ENCODE measurements around the gene CETP. TPM values are rescaled to one million over a fixed set of nuclear protein-coding genes. Genes with fewer than 3 reads are reported as not detected.

CETP gene
- total and polyA plus RNA-seq, 2 of the 13 experiments (the other 11 are each of a cell fraction or from before 2014, with no cell fraction given): 0.31 to 9.8 TPM

DNA sequence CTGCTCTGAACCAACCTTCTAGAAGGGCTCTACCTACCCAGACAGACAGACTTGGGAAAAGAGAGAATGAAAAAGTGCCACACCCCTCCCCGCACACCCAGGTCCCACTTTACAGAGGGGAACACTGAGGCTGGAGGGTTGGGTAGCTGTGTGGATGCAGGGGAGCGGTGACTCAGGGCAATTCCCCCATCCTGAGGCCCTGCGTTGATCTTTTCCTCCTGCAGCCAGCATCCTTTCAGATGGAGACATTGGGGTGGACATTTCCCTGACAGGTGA is 10.0 kb downstream of the CETP start (continued):
- TF ChIP-seq MEIS1 (CRISPR knock-in tag; IDR thresholded peaks at IDR 0.05; ENCODE audit: borderline replicate concordance) (no peak), ZNF563 (CRISPR knock-in tag; IDR thresholded peaks at IDR 0.05) (no peak), ZNF441 (CRISPR knock-in tag; IDR thresholded peaks at IDR 0.05; ENCODE audit: borderline replicate concordance) (no peak), ZNF446 (CRISPR knock-in tag; IDR thresholded peaks at IDR 0.05) (no peak), EP300 (IDR thresholded peaks at IDR 0.05; ENCODE audit: low read depth in 2 of 2, low read length in 2 of 2) (no peak), EP300 (CRISPR knock-in tag; IDR thresholded peaks at IDR 0.05; ENCODE audit: borderline replicate concordance) (no peak), ZNF577 (CRISPR knock-in tag; IDR thresholded peaks at IDR 0.05; ENCODE audit: borderline replicate concordance, low read depth) (no peak), RFXANK (CRISPR knock-in tag; IDR thresholded peaks at IDR 0.05) (no peak), JUN (CRISPR knock-in tag; IDR thresholded peaks at IDR 0.05) (no peak), CAMTA2 (CRISPR knock-in tag; IDR thresholded peaks at IDR 0.05; ENCODE audit: borderline replicate concordance) (no peak), KMT2B (CRISPR knock-in tag; IDR thresholded peaks at IDR 0.05) (no peak), ZFP36L2 (CRISPR knock-in tag; IDR thresholded peaks at IDR 0.05) (no peak), ZNF629 (CRISPR knock-in tag; conservative IDR thresholded peaks at IDR 0.05) (peak; percentile 85)
- TF ChIP-seq, protein P1, sequence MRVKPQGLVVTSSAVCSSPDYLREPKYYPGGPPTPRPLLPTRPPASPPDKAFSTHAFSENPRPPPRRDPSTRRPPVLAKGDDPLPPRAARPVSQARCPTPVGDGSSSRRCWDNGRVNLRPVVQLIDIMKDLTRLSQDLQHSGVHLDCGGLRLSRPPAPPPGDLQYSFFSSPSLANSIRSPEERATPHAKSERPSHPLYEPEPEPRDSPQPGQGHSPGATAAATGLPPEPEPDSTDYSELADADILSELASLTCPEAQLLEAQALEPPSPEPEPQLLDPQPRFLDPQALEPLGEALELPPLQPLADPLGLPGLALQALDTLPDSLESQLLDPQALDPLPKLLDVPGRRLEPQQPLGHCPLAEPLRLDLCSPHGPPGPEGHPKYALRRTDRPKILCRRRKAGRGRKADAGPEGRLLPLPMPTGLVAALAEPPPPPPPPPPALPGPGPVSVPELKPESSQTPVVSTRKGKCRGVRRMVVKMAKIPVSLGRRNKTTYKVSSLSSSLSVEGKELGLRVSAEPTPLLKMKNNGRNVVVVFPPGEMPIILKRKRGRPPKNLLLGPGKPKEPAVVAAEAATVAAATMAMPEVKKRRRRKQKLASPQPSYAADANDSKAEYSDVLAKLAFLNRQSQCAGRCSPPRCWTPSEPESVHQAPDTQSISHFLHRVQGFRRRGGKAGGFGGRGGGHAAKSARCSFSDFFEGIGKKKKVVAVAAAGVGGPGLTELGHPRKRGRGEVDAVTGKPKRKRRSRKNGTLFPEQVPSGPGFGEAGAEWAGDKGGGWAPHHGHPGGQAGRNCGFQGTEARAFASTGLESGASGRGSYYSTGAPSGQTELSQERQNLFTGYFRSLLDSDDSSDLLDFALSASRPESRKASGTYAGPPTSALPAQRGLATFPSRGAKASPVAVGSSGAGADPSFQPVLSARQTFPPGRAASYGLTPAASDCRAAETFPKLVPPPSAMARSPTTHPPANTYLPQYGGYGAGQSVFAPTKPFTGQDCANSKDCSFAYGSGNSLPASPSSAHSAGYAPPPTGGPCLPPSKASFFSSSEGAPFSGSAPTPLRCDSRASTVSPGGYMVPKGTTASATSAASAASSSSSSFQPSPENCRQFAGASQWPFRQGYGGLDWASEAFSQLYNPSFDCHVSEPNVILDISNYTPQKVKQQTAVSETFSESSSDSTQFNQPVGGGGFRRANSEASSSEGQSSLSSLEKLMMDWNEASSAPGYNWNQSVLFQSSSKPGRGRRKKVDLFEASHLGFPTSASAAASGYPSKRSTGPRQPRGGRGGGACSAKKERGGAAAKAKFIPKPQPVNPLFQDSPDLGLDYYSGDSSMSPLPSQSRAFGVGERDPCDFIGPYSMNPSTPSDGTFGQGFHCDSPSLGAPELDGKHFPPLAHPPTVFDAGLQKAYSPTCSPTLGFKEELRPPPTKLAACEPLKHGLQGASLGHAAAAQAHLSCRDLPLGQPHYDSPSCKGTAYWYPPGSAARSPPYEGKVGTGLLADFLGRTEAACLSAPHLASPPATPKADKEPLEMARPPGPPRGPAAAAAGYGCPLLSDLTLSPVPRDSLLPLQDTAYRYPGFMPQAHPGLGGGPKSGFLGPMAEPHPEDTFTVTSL (CRISPR knock-in tag; IDR thresholded peaks at IDR 0.05; ENCODE audit: borderline replicate concordance): no peak
